Nephron (organoid): Measurements from ENCODE around the gene CD2.

Experiments
- H3K27ac Mint-ChIP-seq, 3 experiments: 2 replicates each; pipeline ENCODE4 v1.8.0; 2020; ENCODE audit warnings: mixed read lengths in 3 of 3, mild to moderate bottlenecking in 2 of 3, moderate library complexity in 1 of 3
- H3K27me3 Mint-ChIP-seq: 2 replicates; pipeline ENCODE4 v1.8.0; 2021; ENCODE audit warnings: low read depth, mild to moderate bottlenecking, moderate library complexity, mixed read lengths
- H3K36me3 Mint-ChIP-seq: 2 replicates; pipeline ENCODE4 v1.8.0; 2020; ENCODE audit warnings: low read depth, mixed read lengths
- H3K4me1 Mint-ChIP-seq: 2 replicates; pipeline ENCODE4 v1.8.0; 2020; ENCODE audit warnings: mixed read lengths
- H3K4me3 Mint-ChIP-seq, 3 experiments: 2 replicates each; pipeline ENCODE4 v1.8.0; 2020; ENCODE audit warnings: mild to moderate bottlenecking in 3 of 3, mixed read lengths in 3 of 3, moderate library complexity in 2 of 3
- H3K9me3 Mint-ChIP-seq: 2 replicates; pipeline ENCODE4 v1.8.0; 2020; ENCODE audit warnings: mixed read lengths
- CTCF ChIP-seq, 3 experiments: fragments of 200-600 bp; sonication (generic); IDR thresholded peaks; one replicate each; pipeline ENCODE4 v1.5.0; 2021; ENCODE audit warnings: antibody characterized with exemption in 3 of 3; ENCODE audit not compliant: unreplicated experiment in 3 of 3

Gene CD2

GRCh38 chr1:116725798-116726197, 28.4 kb upstream of the CD2 start:
- Mint-ChIP-seq H3K9me3 (peaks cover 2% of the 10 kb centered on the region), H3K4me1 (no peaks in the 10 kb centered on the region), H3K27me3 (peaks cover 7% of the 10 kb centered on the region), H3K36me3 (no peaks in the 10 kb centered on the region), H3K27ac (no peak overlapping the region), H3K4me3 (no peak overlapping the region)
- no peak for TF ChIP-seq CTCF (IDR thresholded peaks at IDR 0.05; ENCODE audit: unreplicated experiment in 3 of 3)

- no peaks in the 10 kb centered on the region for H3K9me3 Mint-ChIP-seq
- H3K4me3 Mint-ChIP-seq = no peak overlapping the region
- no peak overlapping the region for H3K27ac Mint-ChIP-seq
- H3K27me3 Mint-ChIP-seq = peaks cover 9% of the 10 kb centered on the region
- TF ChIP-seq CTCF (IDR thresholded peaks at IDR 0.05; ENCODE audit: unreplicated experiment in 3 of 3) = no peak
- no peaks in the 10 kb centered on the region for H3K4me1 Mint-ChIP-seq
- no peaks in the 10 kb centered on the region for H3K36me3 Mint-ChIP-seq
These were observed 27.1 kb upstream of the CD2 start for GRCh38 chr1:116726872-116727820.

- no peak for TF ChIP-seq CTCF (IDR thresholded peaks at IDR 0.05; ENCODE audit: unreplicated experiment in 3 of 3)
- H3K4me1 Mint-ChIP-seq = peaks cover 5% of the 10 kb centered on the region
- H3K27me3 Mint-ChIP-seq = peaks cover 13% of the 10 kb centered on the region
- no peaks in the 10 kb centered on the region for H3K9me3 Mint-ChIP-seq
- H3K27ac Mint-ChIP-seq = no peak overlapping the region
- no peak overlapping the region for H3K4me3 Mint-ChIP-seq
- no peaks in the 10 kb centered on the region for H3K36me3 Mint-ChIP-seq
These were observed 22.8 kb upstream of the CD2 start for GRCh38 chr1:116731439-116731838.

- Mint-ChIP-seq H3K27ac (no peak overlapping the region), H3K27me3 (peaks cover 13% of the 10 kb centered on the region), H3K4me3 (no peak overlapping the region), H3K9me3 (no peaks in the 10 kb centered on the region), H3K36me3 (no peaks in the 10 kb centered on the region), H3K4me1 (peaks cover 5% of the 10 kb centered on the region)
- TF ChIP-seq CTCF (IDR thresholded peaks at IDR 0.05; ENCODE audit: unreplicated experiment in 3 of 3) = no peak
These were observed 21.5 kb upstream of the CD2 start for GRCh38 chr1:116732726-116733125.

- Mint-ChIP-seq H3K4me3 (no peak overlapping the region), H3K36me3 (no peaks in the 10 kb centered on the region), H3K27ac (peak overlapping the region in 1 of 3 experiments; percentile 31), H3K9me3 (no peaks in the 10 kb centered on the region), H3K27me3 (peaks cover 8% of the 10 kb centered on the region), H3K4me1 (peaks cover 5% of the 10 kb centered on the region)
- TF ChIP-seq CTCF (IDR thresholded peaks at IDR 0.05; ENCODE audit: unreplicated experiment in 3 of 3) = no peak
These were observed 20.5 kb upstream of the CD2 start for GRCh38 chr1:116733476-116734365.
